GM10248 (cell line): ENCODE results near the gene ETFRF1.

Experiments used
- CTCF ChIA-PET: fragments of 300-600 bp; sonication (Branson Sonifier 250); formaldehyde crosslinking; extraction: SDS; loops from one replicate; lab custom pipeline; 2021; ENCODE audit warnings: antibody characterized with exemption; lab: Yijun Ruan, JAX
- POLR2A ChIA-PET: fragments of 350-650 bp; sonication (Branson Sonifier 250); formaldehyde crosslinking; extraction: SDS; loops from one replicate; lab custom pipeline; 2020; ENCODE audit warnings: antibody characterized with exemption; lab: Yijun Ruan, JAX
- DNase-seq: peaks from one replicate; pipeline ENCODE4 v3.0.0; 2012; ENCODE audit errors: extremely low spot score
- TF ChIP-seq, protein P1 (sequence below): IDR thresholded peaks from 2 replicates; pipeline ENCODE4 v1.5.1; 2012; ENCODE audit warnings: mild to moderate bottlenecking, low read depth; ENCODE audit errors: extremely low read depth, missing control alignments, control extremely low read depth

Gene ETFRF1

DNA sequence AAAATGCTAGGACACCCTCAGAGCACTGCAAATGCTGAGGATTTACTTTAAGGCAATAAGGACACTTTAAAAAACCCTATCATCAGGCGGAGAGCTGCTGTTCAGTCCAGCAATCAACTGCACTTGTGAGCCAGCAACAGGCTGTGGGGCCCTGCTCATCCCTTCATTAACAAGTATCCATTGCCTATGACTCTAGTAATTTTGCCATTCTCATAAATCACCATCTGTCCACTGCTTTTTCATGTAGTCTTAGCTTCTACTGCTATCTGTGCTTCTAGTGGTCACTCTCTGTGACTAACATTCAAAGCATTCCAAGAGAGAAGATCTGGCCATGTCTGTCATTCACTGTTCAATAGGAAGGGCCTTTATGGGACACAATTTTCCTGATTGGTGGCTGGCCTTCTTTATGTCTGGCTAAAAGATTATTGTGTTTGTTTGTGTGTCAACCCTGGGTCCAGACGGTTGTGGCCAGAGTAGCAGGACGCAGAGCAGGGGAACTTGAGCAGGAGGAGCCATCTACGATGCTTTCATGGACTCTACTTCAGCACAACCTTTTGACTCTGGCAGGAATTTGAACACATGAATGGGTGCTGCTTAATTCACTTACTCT is 59.3 kb downstream of the ETFRF1 start:
- CTCF ChIA-PET, result interaction anchor here (1.8 kb wide), 1 partner anchor 13 kb away, joined by 7 read pairs; no protein-coding TSS in a partner anchor
- DNase-seq, result no peak
- POLR2A ChIA-PET, result no interaction called here
- TF ChIP-seq, protein P1, sequence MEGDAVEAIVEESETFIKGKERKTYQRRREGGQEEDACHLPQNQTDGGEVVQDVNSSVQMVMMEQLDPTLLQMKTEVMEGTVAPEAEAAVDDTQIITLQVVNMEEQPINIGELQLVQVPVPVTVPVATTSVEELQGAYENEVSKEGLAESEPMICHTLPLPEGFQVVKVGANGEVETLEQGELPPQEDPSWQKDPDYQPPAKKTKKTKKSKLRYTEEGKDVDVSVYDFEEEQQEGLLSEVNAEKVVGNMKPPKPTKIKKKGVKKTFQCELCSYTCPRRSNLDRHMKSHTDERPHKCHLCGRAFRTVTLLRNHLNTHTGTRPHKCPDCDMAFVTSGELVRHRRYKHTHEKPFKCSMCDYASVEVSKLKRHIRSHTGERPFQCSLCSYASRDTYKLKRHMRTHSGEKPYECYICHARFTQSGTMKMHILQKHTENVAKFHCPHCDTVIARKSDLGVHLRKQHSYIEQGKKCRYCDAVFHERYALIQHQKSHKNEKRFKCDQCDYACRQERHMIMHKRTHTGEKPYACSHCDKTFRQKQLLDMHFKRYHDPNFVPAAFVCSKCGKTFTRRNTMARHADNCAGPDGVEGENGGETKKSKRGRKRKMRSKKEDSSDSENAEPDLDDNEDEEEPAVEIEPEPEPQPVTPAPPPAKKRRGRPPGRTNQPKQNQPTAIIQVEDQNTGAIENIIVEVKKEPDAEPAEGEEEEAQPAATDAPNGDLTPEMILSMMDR, result no peak
